NOMO-1 (cell line): ENCODE measurements around the gene NGF.

ENCODE experiments used
- DNase-seq, 2 experiments: peaks; one replicate each; lab custom pipeline; 2025; ENCODE audit not compliant: unreplicated experiment in 2 of 2; lab: John Stamatoyannopoulos, UW

NGF gene

DNA sequence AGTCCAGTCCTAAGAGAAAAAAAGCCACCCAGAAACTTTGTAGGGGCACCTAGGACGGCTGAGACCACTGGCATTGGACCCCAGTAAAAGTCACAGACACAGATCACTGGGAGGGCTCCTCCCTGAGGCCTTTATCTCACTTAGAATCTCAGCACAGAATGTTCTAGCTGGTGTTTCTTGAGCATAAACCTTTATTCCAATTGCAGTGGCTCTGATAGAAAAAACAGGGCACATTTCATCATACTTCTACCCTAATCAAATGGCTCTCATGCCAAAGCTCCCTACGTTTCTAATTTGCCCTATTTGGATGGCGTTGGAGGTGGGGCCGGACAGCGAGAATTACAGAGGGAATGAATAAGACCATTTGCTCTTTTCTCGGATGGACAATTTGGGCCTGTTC lies 53.8 kb downstream of the NGF start:
- no peak for DNase-seq

- no peak for DNase-seq
Observed at GRCh38 chr1:115283681-115284146, 54.3 kb downstream of the NGF start.

- DNase-seq, result no peak
Observed at GRCh38 chr1:115283249-115283648, 54.8 kb downstream of the NGF start.

- no peak for DNase-seq
Observed at GRCh38 chr1:115282807-115283208, 55.2 kb downstream of the NGF start.

- no peak for DNase-seq
Observed at GRCh38 chr1:115281143-115281542, 56.9 kb downstream of the NGF start.

DNA sequence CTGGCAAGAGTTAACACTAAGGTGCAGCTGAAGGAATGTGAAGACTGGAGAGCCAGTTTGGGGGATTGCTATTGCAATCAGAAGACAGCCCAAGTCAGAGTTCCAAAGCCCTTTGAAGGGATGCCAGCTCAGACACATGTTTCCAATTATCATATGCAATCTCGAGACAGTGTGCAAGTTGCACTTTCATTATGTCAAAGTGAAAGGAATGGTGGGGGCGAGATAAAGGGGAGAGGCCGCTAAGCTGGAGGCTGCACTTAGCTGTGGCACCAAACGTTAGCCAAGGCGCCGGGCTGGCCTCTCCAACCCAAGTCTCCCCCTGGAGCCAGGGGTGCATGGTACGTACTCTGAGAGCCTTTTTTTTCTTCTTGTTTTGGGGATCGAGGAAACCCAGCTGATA lies 58.0 kb downstream of the NGF start:
- DNase-seq, result no peak

GRCh38 chr1:115278211-115278610 lies 59.8 kb downstream of the NGF start:
- no peak for DNase-seq

DNA sequence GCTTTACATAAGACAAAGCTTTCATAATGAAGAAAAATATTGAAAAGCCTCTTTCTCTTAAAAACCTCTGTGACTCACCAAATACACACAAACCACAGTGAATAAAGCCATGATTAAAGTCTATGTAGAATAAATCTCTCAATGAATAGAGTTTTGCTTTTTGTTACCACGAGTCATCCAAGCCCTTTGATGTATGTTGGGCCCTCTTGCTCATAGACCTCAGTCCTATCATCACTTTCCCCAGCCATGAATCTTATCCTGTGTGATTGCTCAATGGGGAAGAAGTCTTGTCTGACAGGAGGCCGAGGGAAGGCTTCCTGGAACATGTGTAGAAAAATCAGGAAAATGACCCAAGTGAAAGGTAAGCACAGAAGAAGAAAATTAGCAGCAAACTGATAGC lies 60.8 kb downstream of the NGF start:
- no peak for DNase-seq

- DNase-seq, result no peak
Observed at GRCh38 chr1:115275216-115275615, 62.8 kb downstream of the NGF start.

- no peak for DNase-seq
Observed at GRCh38 chr1:115274467-115274866, 63.6 kb downstream of the NGF start.

DNA sequence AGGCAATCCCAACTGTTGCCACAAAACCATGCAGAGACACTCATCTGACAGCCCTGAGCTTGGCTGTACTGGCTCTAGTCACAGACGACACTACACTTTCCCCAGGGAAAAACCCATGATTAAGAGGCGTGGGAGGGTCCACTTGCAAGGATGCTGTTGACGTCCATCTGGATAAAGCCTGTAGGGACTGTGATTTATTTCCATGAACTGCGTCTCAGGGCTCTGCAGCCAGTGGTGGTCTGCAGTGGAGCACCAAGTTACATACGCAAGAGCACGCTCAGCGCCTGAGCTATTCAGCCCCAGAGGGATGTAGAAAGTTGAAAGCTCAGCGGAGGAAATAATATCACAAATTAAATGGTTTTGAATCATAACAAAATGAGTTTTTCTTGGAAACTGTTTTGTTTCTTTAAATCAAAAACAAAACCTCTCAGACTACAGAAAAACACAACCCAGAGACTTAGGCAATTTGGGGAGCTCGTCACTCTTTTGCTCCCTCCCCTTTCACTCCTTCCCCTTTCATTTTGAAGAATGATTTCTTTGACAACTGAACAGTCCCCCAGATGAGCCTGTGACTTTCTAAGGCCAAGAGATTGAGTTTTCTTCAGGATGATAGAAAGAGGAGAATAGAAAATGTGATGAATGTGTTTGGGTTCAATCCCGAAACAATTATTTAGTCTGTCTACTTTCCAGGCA lies 71.2 kb downstream of the NGF start:
- DNase-seq, result no peak

DNA sequence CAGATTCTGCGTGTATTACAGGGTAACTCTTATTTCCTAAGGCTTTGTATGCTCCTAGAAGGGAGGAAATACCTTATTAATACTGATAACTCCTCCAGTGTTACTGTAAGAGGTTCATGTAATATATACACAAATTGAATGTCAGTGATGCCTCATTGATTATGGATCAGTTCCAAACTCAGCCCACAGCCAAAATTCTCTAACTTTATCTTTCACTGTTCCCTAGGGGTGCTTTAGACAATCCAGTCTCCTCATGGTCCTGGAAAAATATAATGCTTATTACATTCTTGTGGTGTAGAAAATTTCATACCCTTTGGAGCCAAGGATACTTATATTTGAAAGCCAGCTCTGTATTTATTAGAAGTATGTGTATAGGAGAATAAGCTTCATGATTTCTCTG lies 73.0 kb downstream of the NGF start:
- no peak for DNase-seq

DNA sequence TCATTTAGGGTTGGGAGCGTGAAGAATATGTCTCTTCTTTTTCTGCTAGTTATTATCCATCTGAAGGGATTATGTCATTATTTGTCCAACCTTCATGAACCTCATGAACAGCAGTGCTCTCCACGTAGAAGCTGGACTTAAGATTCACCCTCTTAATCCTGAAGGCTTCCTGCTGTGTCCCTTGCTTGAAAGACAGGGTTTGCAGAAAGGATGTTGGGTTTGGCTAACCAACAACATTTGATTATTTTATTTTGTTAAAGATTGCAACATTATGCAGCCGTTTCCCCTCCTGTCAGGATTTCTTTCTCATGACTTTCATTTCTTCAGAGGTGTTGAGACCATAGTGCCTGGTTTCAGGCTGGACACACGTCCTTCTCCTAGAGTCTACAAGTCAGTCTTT lies 75.2 kb downstream of the NGF start:
- no peak for DNase-seq

DNA sequence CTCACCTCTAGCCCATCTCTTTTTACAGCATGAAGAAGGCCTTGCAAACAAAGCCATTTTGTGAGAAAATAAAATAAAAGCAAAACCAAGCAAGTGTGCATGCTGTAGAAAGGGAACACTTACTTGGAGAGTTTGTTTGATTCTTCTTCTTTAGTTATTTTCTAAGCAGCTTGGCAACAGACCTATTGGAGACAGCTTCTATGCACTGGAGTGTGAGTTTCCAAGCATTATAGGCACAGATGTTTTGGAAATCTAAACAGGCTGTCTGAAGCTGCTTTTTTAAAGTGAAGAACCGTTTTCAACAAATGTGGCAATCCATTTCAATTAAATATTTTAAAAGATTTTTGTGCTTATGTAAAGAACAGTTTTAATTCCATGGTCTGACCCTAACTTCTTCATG lies 76.6 kb downstream of the NGF start:
- no peak for DNase-seq

DNA sequence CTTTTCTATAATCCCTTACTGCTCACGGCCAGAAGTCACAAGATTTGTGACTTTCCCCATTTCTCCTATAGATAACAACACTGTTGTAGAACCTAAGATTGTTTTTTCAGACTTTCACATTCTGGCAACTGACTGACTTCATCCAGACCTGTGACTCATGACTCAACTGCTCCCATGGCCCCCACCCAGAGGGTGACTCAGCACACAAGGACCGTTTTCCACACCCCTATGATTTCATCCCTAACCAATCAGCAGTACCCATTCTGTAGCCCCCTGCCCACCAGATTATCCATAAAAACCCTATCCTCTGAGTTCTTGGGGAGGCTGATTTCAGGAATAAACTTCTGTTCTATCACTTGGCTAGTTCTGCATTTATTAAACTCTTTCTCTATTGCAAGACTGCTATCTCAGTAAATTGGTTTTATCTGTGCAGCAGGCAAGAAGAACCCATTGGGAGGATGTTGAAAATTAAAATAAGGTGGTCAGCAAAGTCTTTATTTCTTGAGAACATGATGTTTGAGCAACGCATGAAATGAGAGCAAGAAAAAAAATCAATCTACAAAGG lies 79.7 kb downstream of the NGF start:
- no peak for DNase-seq

- no peak for DNase-seq
Observed at GRCh38 chr1:115257591-115257990, 80.5 kb downstream of the NGF start.

GRCh38 chr1:115255154-115255553 lies 82.9 kb downstream of the NGF start:
- DNase-seq, result no peak

DNA sequence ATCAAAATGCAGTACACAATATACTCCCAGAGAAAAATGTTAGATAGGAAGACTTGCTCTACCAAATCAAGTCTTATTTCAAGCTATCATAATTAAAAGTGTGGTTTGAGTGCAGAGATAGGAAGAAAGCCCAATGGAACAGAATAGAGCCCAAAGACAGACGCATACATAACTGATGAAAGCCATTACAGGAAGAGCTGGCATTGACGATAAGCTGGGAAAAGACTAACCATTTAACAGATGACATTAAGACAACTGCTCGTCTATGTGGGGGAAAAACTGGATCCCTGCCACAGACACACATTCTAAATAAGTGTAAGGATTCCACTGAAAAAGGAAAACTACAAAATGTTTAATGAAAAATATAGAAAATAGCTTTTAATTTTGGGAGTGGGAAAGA lies 85.5 kb downstream of the NGF start:
- no peak for DNase-seq

DNA sequence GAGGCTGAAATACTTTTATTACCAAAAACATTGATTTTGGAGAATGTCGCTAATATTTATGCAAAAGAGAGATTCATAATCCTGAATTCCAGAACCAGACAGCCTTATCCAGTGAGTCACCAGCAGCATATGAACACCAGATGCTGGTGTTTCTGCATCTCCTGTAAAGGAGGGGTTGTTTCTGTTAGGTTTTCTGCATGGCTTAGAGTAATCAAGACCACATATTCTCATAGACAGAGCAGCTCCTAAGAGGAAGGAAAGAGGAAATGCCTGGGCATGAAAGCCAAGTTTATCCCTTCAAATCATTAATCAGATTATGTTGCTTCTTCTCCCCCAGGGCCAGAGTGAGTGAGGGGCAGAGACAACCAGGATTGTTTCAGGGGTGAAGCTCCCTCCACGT lies 86.2 kb downstream of the NGF start:
- DNase-seq, result no peak

- DNase-seq, result no peak
Observed at GRCh38 chr1:115251340-115251748, 86.7 kb downstream of the NGF start.

- DNase-seq, result no peak
Observed at GRCh38 chr1:115246526-115246925, 91.5 kb downstream of the NGF start.

- DNase-seq, result no peak
Observed at GRCh38 chr1:115245227-115245626, 92.8 kb downstream of the NGF start.

DNA sequence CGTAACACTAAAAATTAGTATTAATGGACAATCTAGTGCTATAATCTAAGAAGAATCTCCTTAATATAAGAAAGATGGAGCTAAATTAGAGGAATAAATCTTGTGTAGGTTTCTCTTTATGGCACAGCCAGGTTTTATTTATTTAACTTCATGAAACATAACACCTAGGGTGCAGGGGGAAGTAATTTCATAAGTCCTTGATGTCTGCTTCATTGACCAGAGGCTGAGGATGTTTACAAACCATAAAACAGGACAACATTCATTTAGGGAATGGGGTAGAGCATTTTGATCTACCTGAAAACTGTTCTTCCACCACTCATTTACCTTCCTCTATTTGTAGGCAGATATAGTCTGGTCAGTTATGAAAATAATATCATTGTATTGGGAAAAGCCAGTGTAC lies 95.5 kb downstream of the NGF start:
- DNase-seq, result no peak
